PC-9 (cell line): Measurements from ENCODE around the gene ACACB. TPM values are rescaled to one million over a fixed set of nuclear protein-coding genes. Genes with fewer than 3 reads are reported as not detected.

ENCODE experiments used
- BruUV-seq: library from RNA; stranded (reverse); fragments of 400-500 nt; replicated peaks from 2 replicates; lab custom pipeline; 2021; lab: Mats Ljungman, UMichigan
- CTCF ChIA-PET: fragments of 300-600 bp; sonication (Branson Sonifier 250); formaldehyde crosslinking; loops from one replicate; lab custom pipeline; 2022; ENCODE audit warnings: antibody characterized with exemption; lab: Charles Lee
- POLR2A ChIA-PET: fragments of 300-600 bp; sonication (Branson Sonifier 250); formaldehyde crosslinking; loops from one replicate; lab custom pipeline; 2022; ENCODE audit warnings: antibody characterized with exemption; ENCODE audit not compliant: unreplicated experiment; lab: Charles Lee
- DNase-seq, 2 experiments: peaks; one replicate each; pipeline versions ENCODE4 v3.0.0 to v3.0.0-alpha.2; 2015 to 2022; ENCODE audit warnings: mixed read lengths in 1 of 2
- H2AFZ ChIP-seq: fragments of 200-600 bp; sonication (generic); 2 replicates; pipeline ENCODE4 v1.8.1; 2017; ENCODE audit warnings: antibody characterized with exemption
- H3F3A ChIP-seq: fragments of 200-600 bp; sonication (generic); 2 replicates; pipeline ENCODE4 v1.8.1; 2017; ENCODE audit warnings: antibody characterized with exemption, mild to moderate bottlenecking, low read depth; ENCODE audit not compliant: insufficient read depth
- H3K27ac ChIP-seq: fragments of 200-600 bp; sonication (generic); 2 replicates; pipeline ENCODE4 v1.6.1; 2016; ENCODE audit warnings: mixed run types
- H3K27me3 ChIP-seq: fragments of 200-600 bp; sonication (generic); 2 replicates; pipeline ENCODE4 v1.6.1; 2016; ENCODE audit warnings: low read depth, mixed run types; ENCODE audit not compliant: insufficient read depth
- H3K36me3 ChIP-seq: fragments of 200-600 bp; sonication (generic); 2 replicates; pipeline ENCODE4 v1.6.1; 2016; ENCODE audit warnings: low read depth, mixed run types
- H3K4me1 ChIP-seq: fragments of 200-600 bp; sonication (generic); replicated peaks from 2 replicates; pipeline ENCODE4 v1.6.1; 2016; ENCODE audit warnings: mixed run types; ENCODE audit not compliant: insufficient read depth
- H3K4me2 ChIP-seq: fragments of 200-600 bp; sonication (generic); 2 replicates; pipeline ENCODE4 v1.6.1; 2017; ENCODE audit warnings: mixed run types
- H3K4me3 ChIP-seq: fragments of 200-600 bp; sonication (generic); 2 replicates; pipeline ENCODE4 v1.6.1; 2016; ENCODE audit warnings: mixed run types
- H3K79me2 ChIP-seq: fragments of 200-600 bp; sonication (generic); 2 replicates; pipeline ENCODE4 v1.6.1; 2017; ENCODE audit warnings: low read depth, mixed run types
- H3K9me2 ChIP-seq: fragments of 200-600 bp; sonication (generic); 2 replicates; pipeline ENCODE4 v1.8.1; 2017; ENCODE audit warnings: mild to moderate bottlenecking; ENCODE audit not compliant: insufficient read depth
- H3K9me3 ChIP-seq: fragments of 200-600 bp; sonication (generic); 2 replicates; pipeline ENCODE4 v1.8.1; 2016; ENCODE audit warnings: low read depth; ENCODE audit not compliant: insufficient read depth
- H4K20me1 ChIP-seq: fragments of 200-600 bp; sonication (generic); 2 replicates; pipeline ENCODE4 v1.8.1; 2017; ENCODE audit not compliant: insufficient read depth
- EZH2 ChIP-seq: fragments of 200-600 bp; sonication (generic); IDR thresholded peaks from 2 replicates; pipeline ENCODE4 v1.8.0; 2017; ENCODE audit warnings: antibody characterized with exemption, low read depth
- intact Hi-C: fragments of 100-400 bp; cut with micrococcal nuclease; formaldehyde crosslinking; loops from one replicate; pipeline ENCODE4 v1.10.0; 2022; ENCODE audit not compliant: unreplicated experiment
- total RNA-seq: library from RNA; stranded (reverse); gene quantifications from 2 replicates; pipeline ENCODE4 v1.2.3, GENCODE V29; 2021
- TF ChIP-seq, protein P1 (sequence below): fragments of 200-600 bp; sonication (generic); conservative IDR thresholded peaks from 2 replicates; pipeline ENCODE4 v1.6.1; 2017; ENCODE audit warnings: mixed run types, antibody characterized with exemption, mild to moderate bottlenecking, moderate library complexity

The ACACB gene
- total RNA-seq, 1 experiment from 2014 or later = 13.8 TPM

GRCh38 chr12:109246221-109246620 lies 129.8 kb downstream of the ACACB start:
- H3K27ac ChIP-seq = no peak overlapping the region
- no peaks in the 10 kb centered on the region for H3K79me2 ChIP-seq
- H3K9me2 ChIP-seq = no peaks in the 10 kb centered on the region
- H3K4me2 ChIP-seq = no peak overlapping the region
- H3K27me3 ChIP-seq = peaks cover 15% of the 10 kb centered on the region
- no peaks in the 10 kb centered on the region for H3K9me3 ChIP-seq
- H3K36me3 ChIP-seq = no peaks in the 10 kb centered on the region
- H3F3A ChIP-seq = no peaks in the 10 kb centered on the region
- TF ChIP-seq, protein P1, sequence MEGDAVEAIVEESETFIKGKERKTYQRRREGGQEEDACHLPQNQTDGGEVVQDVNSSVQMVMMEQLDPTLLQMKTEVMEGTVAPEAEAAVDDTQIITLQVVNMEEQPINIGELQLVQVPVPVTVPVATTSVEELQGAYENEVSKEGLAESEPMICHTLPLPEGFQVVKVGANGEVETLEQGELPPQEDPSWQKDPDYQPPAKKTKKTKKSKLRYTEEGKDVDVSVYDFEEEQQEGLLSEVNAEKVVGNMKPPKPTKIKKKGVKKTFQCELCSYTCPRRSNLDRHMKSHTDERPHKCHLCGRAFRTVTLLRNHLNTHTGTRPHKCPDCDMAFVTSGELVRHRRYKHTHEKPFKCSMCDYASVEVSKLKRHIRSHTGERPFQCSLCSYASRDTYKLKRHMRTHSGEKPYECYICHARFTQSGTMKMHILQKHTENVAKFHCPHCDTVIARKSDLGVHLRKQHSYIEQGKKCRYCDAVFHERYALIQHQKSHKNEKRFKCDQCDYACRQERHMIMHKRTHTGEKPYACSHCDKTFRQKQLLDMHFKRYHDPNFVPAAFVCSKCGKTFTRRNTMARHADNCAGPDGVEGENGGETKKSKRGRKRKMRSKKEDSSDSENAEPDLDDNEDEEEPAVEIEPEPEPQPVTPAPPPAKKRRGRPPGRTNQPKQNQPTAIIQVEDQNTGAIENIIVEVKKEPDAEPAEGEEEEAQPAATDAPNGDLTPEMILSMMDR = no peak
- ChIA-PET POLR2A (no interaction called here), CTCF (no interaction called here)
- no peaks in the 10 kb centered on the region for H3K4me1 ChIP-seq
- no peak overlapping the region for H3K4me3 ChIP-seq
- H2AFZ ChIP-seq = no peak overlapping the region
- H4K20me1 ChIP-seq = no peaks in the 10 kb centered on the region
- no TSS peak for BruUV-seq
- DNase-seq = no peak
- intact Hi-C loops = no loop called here

GRCh38 chr12:109247831-109248654 lies 131.7 kb downstream of the ACACB start:
- H3K4me1 ChIP-seq = no peaks in the 10 kb centered on the region
- H3K4me3 ChIP-seq = no peak overlapping the region
- H3F3A ChIP-seq = no peaks in the 10 kb centered on the region
- no peaks in the 10 kb centered on the region for H3K9me2 ChIP-seq
- no peak overlapping the region for H3K4me2 ChIP-seq
- H3K27ac ChIP-seq = no peak overlapping the region
- TF ChIP-seq, protein P1 = no peak
- TF ChIP-seq EZH2 = no peak
- H3K36me3 ChIP-seq = no peaks in the 10 kb centered on the region
- BruUV-seq = no TSS peak
- H4K20me1 ChIP-seq = no peaks in the 10 kb centered on the region
- POLR2A ChIA-PET = no interaction called here
- no peaks in the 10 kb centered on the region for H3K79me2 ChIP-seq
- H3K9me3 ChIP-seq = no peaks in the 10 kb centered on the region
- no peak for DNase-seq
- no peak overlapping the region for H2AFZ ChIP-seq
- CTCF ChIA-PET = no interaction called here
- H3K27me3 ChIP-seq = peaks cover 15% of the 10 kb centered on the region
- intact Hi-C loops = no loop called here

DNA sequence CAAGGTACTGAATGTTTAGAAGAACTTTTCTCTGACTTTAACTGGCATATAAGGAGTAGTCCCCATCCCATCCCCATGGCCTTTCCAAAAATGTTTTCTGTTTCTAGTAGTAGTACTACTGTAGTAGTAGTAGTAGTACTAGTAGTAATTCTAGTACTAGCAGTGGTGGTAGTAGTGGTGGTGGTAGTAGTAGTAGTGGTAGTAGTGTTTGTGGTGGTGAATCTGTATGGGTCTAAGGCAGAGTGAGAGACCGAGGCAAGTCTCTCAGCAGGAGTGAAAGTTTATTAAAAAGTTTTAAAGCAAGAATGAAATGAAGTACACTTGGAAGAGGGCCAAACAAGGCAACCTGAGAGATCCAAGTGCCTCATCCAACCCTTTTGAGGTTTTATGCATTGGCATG lies 134.1 kb downstream of the ACACB start:
- no peak overlapping the region for H3K27ac ChIP-seq
- H3K79me2 ChIP-seq = no peaks in the 10 kb centered on the region
- TF ChIP-seq EZH2 = no peak
- TF ChIP-seq, protein P1 = no peak
- ChIA-PET CTCF (no interaction called here), POLR2A (no interaction called here)
- H3K36me3 ChIP-seq = no peaks in the 10 kb centered on the region
- no peak overlapping the region for H2AFZ ChIP-seq
- intact Hi-C loops = no loop called here
- H3K4me2 ChIP-seq = no peak overlapping the region
- no peaks in the 10 kb centered on the region for H4K20me1 ChIP-seq
- H3K4me3 ChIP-seq = no peak overlapping the region
- DNase-seq = no peak
- no peaks in the 10 kb centered on the region; the same call in 1 of the 2 replicates for H3K9me3 ChIP-seq
- no peaks in the 10 kb centered on the region for H3K4me1 ChIP-seq
- no TSS peak for BruUV-seq
- no peaks in the 10 kb centered on the region for H3K9me2 ChIP-seq
- H3F3A ChIP-seq = no peaks in the 10 kb centered on the region
- H3K27me3 ChIP-seq = peaks cover 18% of the 10 kb centered on the region
